Activated T-helper 9 cell treated with anti-CD3 and anti-CD28 coated beads, Interleukin-2, amount 50 U/mL, for 16 hours (primary cell): ENCODE measurements around the gene UGCG.
"Not testable (repeated sequence)": the region's sequence is repeated elsewhere in the genome, so short reads cannot be mapped to it uniquely, and the experiment has no call there.

Experiments used
- DNase-seq: peaks from one replicate; pipeline ENCODE4 v3.0.0-alpha.2; 2020; ENCODE audit warnings: low read depth

UGCG gene

GRCh38 chr9:111890867-111891266, 5.7 kb upstream of the UGCG start:
- not testable (repeated sequence) for DNase-seq

GRCh38 chr9:111891910-111892499, 4.6 kb upstream of the UGCG start:
- DNase-seq: no peak

GRCh38 chr9:111896942-111897600, 457 bp downstream of the UGCG start:
- no peak for DNase-seq

- no peak for DNase-seq
These were observed 1.1 kb downstream of the UGCG start for GRCh38 chr9:111897601-111898137.

GRCh38 chr9:111898331-111899096, 1.9 kb downstream of the UGCG start:
- no peak for DNase-seq

- no peak for DNase-seq
These were observed 3.7 kb downstream of the UGCG start for GRCh38 chr9:111900151-111900857.

GRCh38 chr9:111900858-111901612, 4.4 kb downstream of the UGCG start:
- no peak for DNase-seq

GRCh38 chr9:111902391-111903139, 6.0 kb downstream of the UGCG start:
- no peak for DNase-seq

GRCh38 chr9:111903535-111903934, 6.9 kb downstream of the UGCG start:
- DNase-seq: not testable (repeated sequence)

GRCh38 chr9:111904026-111904425, 7.4 kb downstream of the UGCG start:
- no peak for DNase-seq

- DNase-seq: no peak
These were observed 8.3 kb downstream of the UGCG start for GRCh38 chr9:111904891-111905291.

- DNase-seq: no peak
These were observed 10.5 kb downstream of the UGCG start for GRCh38 chr9:111907147-111907546.

- no peak for DNase-seq
These were observed 12.8 kb downstream of the UGCG start for GRCh38 chr9:111909444-111909843.

GRCh38 chr9:111910428-111910827, 13.8 kb downstream of the UGCG start:
- DNase-seq: no peak

GRCh38 chr9:111913159-111913558, 16.5 kb downstream of the UGCG start:
- DNase-seq: no peak

GRCh38 chr9:111914749-111915424, 18.3 kb downstream of the UGCG start:
- no peak for DNase-seq

- no peak for DNase-seq
These were observed 18.8 kb downstream of the UGCG start for GRCh38 chr9:111915425-111915758.

- no peak for DNase-seq
These were observed 19.6 kb downstream of the UGCG start for GRCh38 chr9:111916234-111916645.

GRCh38 chr9:111917201-111917600, 20.6 kb downstream of the UGCG start:
- DNase-seq: no peak

- DNase-seq: no peak
These were observed 21.4 kb downstream of the UGCG start for GRCh38 chr9:111917980-111918379.
